Colonic mucosa (tissue), 4 donors: Measurements from ENCODE around the gene ITCH. TPM values are rescaled to one million over a fixed set of nuclear protein-coding genes. Genes with fewer than 3 reads are reported as not detected.

Experiments used
- DNase-seq: peaks from one replicate; pipeline ENCODE4 v3.0.0-alpha.2; 2020
- H3K27ac ChIP-seq: fragments of 200-600 bp; one replicate; pipeline ENCODE4 v1.8.0; 2021
- H3K27me3 ChIP-seq: fragments of 200-600 bp; one replicate; pipeline ENCODE4 v1.8.0; 2021
- H3K36me3 ChIP-seq: fragments of 200-600 bp; one replicate; pipeline ENCODE4 v1.8.0; 2021
- H3K4me1 ChIP-seq: fragments of 200-600 bp; one replicate; pipeline ENCODE4 v1.8.0; 2021; ENCODE audit warnings: mild to moderate bottlenecking
- H3K4me3 ChIP-seq: fragments of 200-600 bp; one replicate; pipeline ENCODE4 v1.8.0; 2021
- H3K9ac ChIP-seq, 2 donors: one replicate each; pipeline ENCODE4 v1.7.0; 2013; ENCODE audit warnings: control low read depth in 2 of 2, low read depth in 2 of 2, low read length in 2 of 2
- H3K9me3 ChIP-seq: fragments of 200-600 bp; one replicate; pipeline ENCODE4 v1.8.0; 2021
- intact Hi-C: fragments of 100-400 bp; cut with DNase I; formaldehyde crosslinking; loops from one replicate; pipeline ENCODE4 v1.14.1; 2022
- total RNA-seq, 2 donors: library from RNA; stranded (reverse); fragmentation: NEBNext Ultra II Directional in 1 of 2; extraction: Animal tissue kit (Norgen Biotek cat#: 25700) in 1 of 2; gene quantifications; one replicate each; pipeline ENCODE4 v1.2.1, GENCODE V29; 2021
- TF ChIP-seq, protein P1 (sequence below): fragments of 200-600 bp; IDR thresholded peaks from one replicate; pipeline ENCODE4 v1.8.0; 2022; ENCODE audit warnings: antibody characterized with exemption, mild to moderate bottlenecking
- donor health status: healthy.
- donor health status: DM: no; HTN: no; CAD: no.
- donor health status: DM: no; HTN: no; CAD: no.

The ITCH gene
- 10 to 100 TPM; 50.0 to 71.4 TPM for total RNA-seq

DNA sequence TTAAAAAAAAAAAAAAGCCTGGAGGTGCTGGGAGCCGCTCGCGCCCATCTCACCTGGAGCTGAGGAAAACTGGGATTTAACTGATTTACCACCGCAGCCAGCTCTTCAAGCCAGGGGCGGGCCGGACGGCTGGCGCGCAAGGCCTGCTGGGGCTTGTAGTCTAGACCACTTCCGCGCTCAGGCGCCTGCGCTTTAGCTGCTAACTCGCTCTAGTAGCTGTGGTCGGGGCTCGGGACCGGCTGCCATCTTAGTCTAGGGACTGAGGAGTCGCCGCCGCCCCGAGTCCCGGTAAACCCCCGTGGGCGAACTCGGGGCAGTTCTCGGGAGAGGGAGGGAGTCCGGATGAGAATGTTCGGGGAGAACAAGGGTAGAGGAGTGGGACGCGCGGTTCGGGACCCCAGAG lies at the start of gene ITCH:
ITCH (plus strand) TSS at position 212 of the 403 bp plus-strand sequence. CDS start 30,539 bp downstream, outside the sequence.
- TF ChIP-seq, protein P1, sequence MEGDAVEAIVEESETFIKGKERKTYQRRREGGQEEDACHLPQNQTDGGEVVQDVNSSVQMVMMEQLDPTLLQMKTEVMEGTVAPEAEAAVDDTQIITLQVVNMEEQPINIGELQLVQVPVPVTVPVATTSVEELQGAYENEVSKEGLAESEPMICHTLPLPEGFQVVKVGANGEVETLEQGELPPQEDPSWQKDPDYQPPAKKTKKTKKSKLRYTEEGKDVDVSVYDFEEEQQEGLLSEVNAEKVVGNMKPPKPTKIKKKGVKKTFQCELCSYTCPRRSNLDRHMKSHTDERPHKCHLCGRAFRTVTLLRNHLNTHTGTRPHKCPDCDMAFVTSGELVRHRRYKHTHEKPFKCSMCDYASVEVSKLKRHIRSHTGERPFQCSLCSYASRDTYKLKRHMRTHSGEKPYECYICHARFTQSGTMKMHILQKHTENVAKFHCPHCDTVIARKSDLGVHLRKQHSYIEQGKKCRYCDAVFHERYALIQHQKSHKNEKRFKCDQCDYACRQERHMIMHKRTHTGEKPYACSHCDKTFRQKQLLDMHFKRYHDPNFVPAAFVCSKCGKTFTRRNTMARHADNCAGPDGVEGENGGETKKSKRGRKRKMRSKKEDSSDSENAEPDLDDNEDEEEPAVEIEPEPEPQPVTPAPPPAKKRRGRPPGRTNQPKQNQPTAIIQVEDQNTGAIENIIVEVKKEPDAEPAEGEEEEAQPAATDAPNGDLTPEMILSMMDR = no peak
- H3K9ac ChIP-seq = peak within 1 kb of the TSS; percentile 89 to 96
- peak; percentile 97 for DNase-seq
- peaks cover 17% of the 10 kb centered on the region for H3K4me1 ChIP-seq
- peak within 1 kb of the TSS; percentile 75 for H3K4me3 ChIP-seq
- H3K27me3 ChIP-seq = no peaks in the 10 kb centered on the region
- intact Hi-C loops = no loop called here
- no peaks in the 10 kb centered on the region for H3K36me3 ChIP-seq
- H3K27ac ChIP-seq = peak within 1 kb of the TSS; percentile 85
- no peaks in the 10 kb centered on the region for H3K9me3 ChIP-seq

DNA sequence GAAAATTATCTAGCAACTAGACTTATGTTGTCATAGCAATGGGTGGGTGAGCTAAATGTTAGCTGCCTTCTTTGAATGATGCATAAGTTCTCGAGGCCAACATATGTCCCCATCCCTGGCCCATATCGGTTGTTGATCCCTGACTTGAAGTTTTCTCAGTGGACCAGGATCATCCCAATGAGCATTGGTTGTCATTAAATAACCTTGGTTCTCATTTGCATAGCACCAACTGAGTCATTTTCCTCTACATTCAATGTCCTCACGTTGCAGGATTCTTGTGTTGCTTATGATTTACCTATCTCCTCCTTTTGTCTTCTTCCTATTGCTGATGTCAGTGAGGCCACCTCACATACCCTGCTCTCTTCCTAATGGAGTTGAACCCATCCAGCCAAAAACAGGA lies 47.8 kb upstream of the ITCH start:
- no peak overlapping the region for H3K27ac ChIP-seq
- no peak overlapping the region for H3K9ac ChIP-seq

DNA sequence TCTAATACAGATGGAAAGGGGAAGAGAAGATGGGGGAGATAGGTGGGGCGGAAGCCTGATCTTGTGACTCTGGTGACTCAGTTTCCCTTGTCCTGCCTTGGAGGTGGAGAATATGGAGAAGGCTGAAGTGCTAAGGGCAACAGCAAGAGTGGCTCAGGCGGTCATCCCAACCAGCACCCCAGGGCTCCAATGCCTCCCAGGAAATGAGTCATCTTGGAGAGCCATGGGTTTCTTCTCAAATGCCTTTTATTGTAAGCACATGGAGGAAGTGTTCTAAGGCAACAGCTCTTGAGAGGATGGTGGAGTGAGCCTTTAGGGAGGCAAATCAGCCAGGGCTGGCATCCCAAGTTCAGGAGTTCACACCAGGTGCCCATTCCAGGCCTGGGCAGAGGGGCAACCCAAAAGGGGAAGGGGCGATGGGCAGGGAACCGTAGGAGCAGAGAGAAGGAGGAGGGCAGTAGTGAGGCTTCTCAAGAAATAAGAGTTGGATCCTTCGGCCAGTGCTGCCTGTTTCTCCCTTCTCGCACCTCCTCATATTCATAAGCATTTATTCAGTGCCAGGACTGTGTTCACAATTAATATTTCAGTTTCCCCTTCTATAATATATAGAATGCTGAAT lies 46.8 kb upstream of the ITCH start:
- no peaks in the 10 kb centered on the region for H3K27me3 ChIP-seq
- H3K4me1 ChIP-seq = peaks cover 7% of the 10 kb centered on the region
- no peaks in the 10 kb centered on the region for H3K36me3 ChIP-seq
- no peaks in the 10 kb centered on the region for H3K9me3 ChIP-seq
- TF ChIP-seq, protein P1 = no peak
- no peak overlapping the region for H3K9ac ChIP-seq
- H3K4me3 ChIP-seq = no peak overlapping the region
- no peak for DNase-seq
- intact Hi-C loops = loop anchor here (10.0 kb wide), 1 partner anchor 208 kb away; no protein-coding TSS in a partner anchor
- no peak overlapping the region for H3K27ac ChIP-seq

More for the DNA sequence above, 47.8 kb upstream of the ITCH start:
- Histone ChIP-seq H3K9me3 (no peaks in the 10 kb centered on the region), H3K4me3 (no peak overlapping the region), H3K4me1 (peaks cover 7% of the 10 kb centered on the region), H3K27me3 (no peaks in the 10 kb centered on the region), H3K36me3 (no peaks in the 10 kb centered on the region)
- no peak for DNase-seq
- intact Hi-C loops = loop anchor here (10.0 kb wide), 1 partner anchor 210 kb away; no protein-coding TSS in a partner anchor
- TF ChIP-seq, protein P1 = no peak

DNA sequence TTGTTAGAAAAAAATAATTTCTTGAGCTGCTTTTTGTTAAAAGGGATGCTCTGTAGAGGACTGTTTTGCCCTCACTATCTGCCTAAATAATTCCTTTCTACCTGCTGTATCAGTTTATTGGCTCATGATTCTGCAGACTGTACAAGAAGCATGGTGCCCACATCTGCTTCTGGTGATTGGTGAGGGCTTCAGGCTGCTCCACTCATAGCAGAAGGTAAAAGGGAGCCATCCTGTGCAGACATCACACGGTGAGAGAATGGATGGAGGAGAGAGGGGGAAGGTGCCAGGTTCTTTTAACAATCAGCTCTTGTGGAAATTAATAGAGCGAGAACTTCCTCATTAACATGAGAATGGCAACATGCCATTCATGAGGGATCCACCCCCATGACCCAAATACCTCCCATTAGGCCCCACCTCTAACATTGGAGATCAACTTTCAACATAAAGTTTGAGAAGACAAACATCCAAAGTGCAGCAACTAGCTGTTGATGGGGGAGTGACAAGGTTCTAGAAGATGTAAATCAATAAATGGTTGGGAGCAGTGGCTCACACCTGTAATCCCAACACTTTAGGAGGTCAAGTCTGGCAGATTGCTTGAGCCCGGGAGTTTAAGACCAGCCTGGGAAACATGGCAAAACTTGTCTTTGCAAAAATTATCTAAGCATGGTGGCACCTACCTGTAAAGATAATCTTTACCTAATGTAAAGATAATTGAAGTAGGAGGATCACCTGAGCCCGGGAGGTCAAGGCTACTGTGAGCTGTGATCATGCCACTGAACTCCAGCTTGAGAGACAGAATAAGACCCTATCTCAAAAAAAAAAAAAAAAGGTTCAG lies 44.2 kb upstream of the ITCH start:
- Histone ChIP-seq H3K4me3 (no peak overlapping the region), H3K9me3 (no peaks in the 10 kb centered on the region), H3K36me3 (no peaks in the 10 kb centered on the region), H3K9ac (no peak overlapping the region), H3K27me3 (no peaks in the 10 kb centered on the region), H3K27ac (no peak overlapping the region), H3K4me1 (no peaks in the 10 kb centered on the region)
- DNase-seq = no peak
- TF ChIP-seq, protein P1 = no peak
- intact Hi-C loops = loop anchor here (10.0 kb wide), 1 partner anchor 206 kb away; no protein-coding TSS in a partner anchor

DNA sequence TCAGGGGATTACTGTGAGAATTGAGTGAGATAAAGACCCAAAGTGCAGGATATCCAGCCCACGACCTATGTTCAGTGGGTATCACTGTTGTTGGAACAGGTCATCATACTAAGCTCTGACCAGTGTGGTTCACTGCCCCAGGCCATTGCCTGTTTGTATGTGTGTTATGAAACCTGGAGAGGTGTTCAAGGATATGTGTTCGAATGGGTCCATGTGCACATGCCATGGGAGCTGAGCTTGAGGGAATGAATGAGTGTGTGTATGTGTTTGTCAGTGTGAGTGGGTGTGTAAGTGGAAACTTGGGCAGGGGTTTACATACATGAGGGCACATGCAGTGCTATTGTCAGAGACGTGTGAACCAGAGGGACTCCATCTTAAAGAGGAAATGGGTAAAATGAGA lies 42.2 kb upstream of the ITCH start:
- DNase-seq = no peak
- TF ChIP-seq, protein P1 = no peak
- Histone ChIP-seq H3K9ac (no peak overlapping the region), H3K27me3 (no peaks in the 10 kb centered on the region), H3K9me3 (no peaks in the 10 kb centered on the region), H3K4me3 (no peak overlapping the region), H3K4me1 (no peaks in the 10 kb centered on the region), H3K36me3 (no peaks in the 10 kb centered on the region), H3K27ac (no peak overlapping the region)
- intact Hi-C loops = no loop called here
